Measurements from ENCODE around the gene MTR. TPM values are rescaled to one million over a fixed set of nuclear protein-coding genes. Genes with fewer than 3 reads are reported as not detected.

The MTR gene
- total and polyA plus RNA-seq, 9 of the 15 experiments (the other 6 are each of a cell fraction or from before 2014, with no cell fraction given), result 3.4 to 44.3 (median 20.3) TPM

DNA sequence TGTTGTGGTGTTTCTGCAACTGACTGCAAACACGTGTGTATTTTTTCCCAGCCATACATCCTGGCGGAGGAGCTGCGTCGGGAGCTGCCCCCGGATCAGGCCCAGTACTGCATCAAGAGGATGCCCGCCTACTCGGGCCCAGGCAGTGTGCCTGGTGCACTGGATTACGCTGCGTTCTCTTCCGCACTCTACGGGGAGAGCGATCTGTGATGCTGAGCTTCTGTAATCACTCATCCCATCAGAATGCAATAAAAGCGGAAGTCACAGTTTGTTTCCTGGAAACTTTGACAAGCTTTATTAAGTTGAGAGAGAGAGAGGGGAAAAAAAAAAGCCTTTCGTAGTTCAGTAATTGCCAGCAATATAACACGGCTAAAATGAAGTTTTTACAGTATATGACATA, 32.7 kb upstream of the MTR start (continued):
- TF ChIP-seq GTF2B (IDR thresholded peaks at IDR 0.05; ENCODE audit: extremely low read depth, insufficient read length) (no peak), HNRNPLL (IDR thresholded peaks at IDR 0.05; ENCODE audit: low read depth, low read length, poor library complexity, severe bottlenecking) (peak; percentile 61), ETV6 (IDR thresholded peaks at IDR 0.05; ENCODE audit: borderline replicate concordance in 1 of 2, low read depth in 2 of 2, low read length in 1 of 2) (peak; percentile 80 to 90; a peak in 3 of 4 replicates), ETV6 (CRISPR knock-in tag; IDR thresholded peaks at IDR 0.05; ENCODE audit: borderline replicate concordance) (no peak), ZNF655 (CRISPR knock-in tag; IDR thresholded peaks at IDR 0.05) (no peak), KLF10 (CRISPR knock-in tag; IDR thresholded peaks at IDR 0.05) (no peak), RBM34 (IDR thresholded peaks at IDR 0.05; ENCODE audit: borderline replicate concordance, insufficient read depth, low read length) (no peak), GATAD2A (IDR thresholded peaks at IDR 0.05) (no peak), THRAP3 (IDR thresholded peaks at IDR 0.05; ENCODE audit: borderline replicate concordance) (no peak), NR0B1 (IDR thresholded peaks at IDR 0.05; ENCODE audit: partially characterized antibody) (no peak), ZNF318 (IDR thresholded peaks at IDR 0.05; ENCODE audit: borderline replicate concordance in 1 of 2, low read depth in 1 of 2) (no peak), POLR2A (conservative IDR thresholded peaks at IDR 0.05) (no peak)
- TF ChIP-seq, protein P1, sequence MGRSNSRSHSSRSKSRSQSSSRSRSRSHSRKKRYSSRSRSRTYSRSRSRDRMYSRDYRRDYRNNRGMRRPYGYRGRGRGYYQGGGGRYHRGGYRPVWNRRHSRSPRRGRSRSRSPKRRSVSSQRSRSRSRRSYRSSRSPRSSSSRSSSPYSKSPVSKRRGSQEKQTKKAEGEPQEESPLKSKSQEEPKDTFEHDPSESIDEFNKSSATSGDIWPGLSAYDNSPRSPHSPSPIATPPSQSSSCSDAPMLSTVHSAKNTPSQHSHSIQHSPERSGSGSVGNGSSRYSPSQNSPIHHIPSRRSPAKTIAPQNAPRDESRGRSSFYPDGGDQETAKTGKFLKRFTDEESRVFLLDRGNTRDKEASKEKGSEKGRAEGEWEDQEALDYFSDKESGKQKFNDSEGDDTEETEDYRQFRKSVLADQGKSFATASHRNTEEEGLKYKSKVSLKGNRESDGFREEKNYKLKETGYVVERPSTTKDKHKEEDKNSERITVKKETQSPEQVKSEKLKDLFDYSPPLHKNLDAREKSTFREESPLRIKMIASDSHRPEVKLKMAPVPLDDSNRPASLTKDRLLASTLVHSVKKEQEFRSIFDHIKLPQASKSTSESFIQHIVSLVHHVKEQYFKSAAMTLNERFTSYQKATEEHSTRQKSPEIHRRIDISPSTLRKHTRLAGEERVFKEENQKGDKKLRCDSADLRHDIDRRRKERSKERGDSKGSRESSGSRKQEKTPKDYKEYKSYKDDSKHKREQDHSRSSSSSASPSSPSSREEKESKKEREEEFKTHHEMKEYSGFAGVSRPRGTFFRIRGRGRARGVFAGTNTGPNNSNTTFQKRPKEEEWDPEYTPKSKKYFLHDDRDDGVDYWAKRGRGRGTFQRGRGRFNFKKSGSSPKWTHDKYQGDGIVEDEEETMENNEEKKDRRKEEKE (IDR thresholded peaks at IDR 0.05; ENCODE audit: borderline replicate concordance in 1 of 2, control insufficient read depth in 1 of 2, low read depth in 2 of 2, low read length in 1 of 2), result no peak

All from K562 (cell line).